B cell (primary cell): ENCODE measurements around the gene BNIP2. TPM values are rescaled to one million over a fixed set of nuclear protein-coding genes. Genes with fewer than 3 reads are reported as not detected.

ENCODE experiments used
- ATAC-seq: fragments of 200-7000 bp; cut with Tn5 transposase; one replicate; pipeline ENCODE4 v1.10.0; 2021; ENCODE audit warnings: low read depth, mild to moderate bottlenecking, moderate number of reproducible peaks, moderate library complexity
- CTCF ChIA-PET: fragments of 350-600 bp; sonication (Branson Sonifier 250); formaldehyde crosslinking; loops from one replicate; lab custom pipeline; 2021; ENCODE audit warnings: antibody characterized with exemption, inconsistent platforms; lab: Charles Lee
- POLR2A ChIA-PET: fragments of 350-600 bp; sonication (Branson Sonifier 250); formaldehyde crosslinking; loops from one replicate; lab custom pipeline; 2021; ENCODE audit warnings: antibody characterized with exemption; lab: Charles Lee
- DNase-seq: peaks from one replicate; pipeline ENCODE4 v3.0.0; 2013
- H2AFZ ChIP-seq: 2 replicates; pipeline ENCODE4 v1.6.1; 2012; ENCODE audit warnings: mild to moderate bottlenecking, low read depth, low read length; ENCODE audit not compliant: insufficient read depth, poor library complexity, severe bottlenecking
- H3K27ac ChIP-seq, 2 donors: 1 replicate in 1 of 2; 2 replicates in 1 of 2; pipeline ENCODE4 v1.5.1; 2012 to 2013; ENCODE audit warnings: low read length in 2 of 2, mild to moderate bottlenecking in 2 of 2, moderate library complexity in 1 of 2
- H3K27me3 ChIP-seq, 4 experiments: fragments of 200-600 bp in 1 of 4; sonication (generic) in 1 of 4; replicated peaks in 1 of 4; 1 replicate in 2 of 4; 2 replicates in 2 of 4; pipeline versions ENCODE4 v1.6.1 to v1.7.0; 2013 to 2016; ENCODE audit warnings: low read length in 3 of 4, mild to moderate bottlenecking in 2 of 4, mixed read lengths in 1 of 4, moderate library complexity in 1 of 4; ENCODE audit not compliant: insufficient read depth in 4 of 4, control insufficient read depth in 3 of 4; ENCODE audit errors: control extremely low read depth in 1 of 4
- H3K36me3 ChIP-seq, 2 experiments: replicated peaks in 1 of 2; 1 replicate in 1 of 2; 2 replicates in 1 of 2; pipeline versions ENCODE4 v1.6.1 to v1.7.1; 2013; ENCODE audit warnings: low read length in 1 of 2; ENCODE audit not compliant: insufficient read depth in 2 of 2, control insufficient read depth in 1 of 2; ENCODE audit errors: control extremely low read depth in 1 of 2, extremely low read depth in 1 of 2
- H3K4me1 ChIP-seq, 2 donors: fragments of 200-600 bp in 1 of 2; sonication (generic) in 1 of 2; 1 replicate in 1 of 2; 2 replicates in 1 of 2; pipeline versions ENCODE4 v1.5.1 to v1.6.1; 2013 to 2017; ENCODE audit warnings: low read length in 2 of 2; ENCODE audit not compliant: control insufficient read depth in 2 of 2, insufficient read depth in 2 of 2
- H3K4me2 ChIP-seq: replicated peaks from 2 replicates; pipeline ENCODE3; 2012; ENCODE audit warnings: mild to moderate bottlenecking, low read depth, low read length; ENCODE audit not compliant: poor library complexity, severe bottlenecking
- H3K4me3 ChIP-seq, 5 experiments: fragments of 200-600 bp in 1 of 5; sonication (generic) in 1 of 5; 1 replicate in 3 of 5; 2 replicates in 2 of 5; pipeline versions ENCODE4 v1.5.1 to v1.7.0; 2011 to 2016; ENCODE audit warnings: low read length in 4 of 5, mild to moderate bottlenecking in 4 of 5, low read depth in 2 of 5, control low read depth in 1 of 5, moderate library complexity in 1 of 5; ENCODE audit not compliant: insufficient read depth in 1 of 5; ENCODE audit errors: control extremely low read depth in 1 of 5, extremely low read depth in 1 of 5
- H3K79me2 ChIP-seq: fragments of 200-600 bp; sonication (generic); one replicate; pipeline ENCODE4 v1.6.0; 2016; ENCODE audit warnings: low read length; ENCODE audit not compliant: control insufficient read depth, insufficient read depth
- H3K9ac ChIP-seq: fragments of 200-600 bp; sonication (generic); 2 replicates; pipeline ENCODE4 v1.6.1; 2017; ENCODE audit warnings: mild to moderate bottlenecking, low read length, moderate library complexity
- H3K9me3 ChIP-seq, 3 donors: one replicate each; pipeline versions ENCODE4 v1.6.1 to v1.7.1; 2013; ENCODE audit warnings: low read length in 2 of 3; ENCODE audit not compliant: control insufficient read depth in 2 of 3, insufficient read depth in 1 of 3; ENCODE audit errors: control extremely low read depth in 1 of 3
- H4K20me1 ChIP-seq: 2 replicates; pipeline ENCODE4 v1.6.0; 2012; ENCODE audit warnings: mild to moderate bottlenecking, low read length; ENCODE audit not compliant: insufficient read depth, control insufficient read depth, poor library complexity, severe bottlenecking
- H3K27ac Mint-ChIP-seq: one replicate; pipeline ENCODE4 v1.8.0; 2021; ENCODE audit warnings: mixed read lengths
- H3K27me3 Mint-ChIP-seq: one replicate; pipeline ENCODE4 v1.8.0; 2021; ENCODE audit warnings: mixed read lengths
- H3K4me1 Mint-ChIP-seq: one replicate; pipeline ENCODE4 v1.8.0; 2021; ENCODE audit warnings: mixed read lengths
- H3K4me3 Mint-ChIP-seq: one replicate; pipeline ENCODE4 v1.8.0; 2021; ENCODE audit warnings: mixed read lengths
- H3K9me3 Mint-ChIP-seq: one replicate; pipeline ENCODE4 v1.8.0; 2022; ENCODE audit warnings: mixed read lengths; ENCODE audit not compliant: insufficient read depth
- EZH2 ChIP-seq: IDR thresholded peaks from 2 replicates; pipeline ENCODE4 v1.6.1; 2012; ENCODE audit warnings: borderline replicate concordance, low read depth, mild to moderate bottlenecking, moderate library complexity, low read length; ENCODE audit not compliant: insufficient read depth, poor library complexity, severe bottlenecking
- WGBS: methylation state at CpG from one replicate; pipeline ENCODE4 v1.1.5; 2013; ENCODE audit warnings: missing lambda C conversion rate; ENCODE audit not compliant: insufficient coverage; 5-methylcytosine and 5-hydroxymethylcytosine counted together
- intact Hi-C: fragments of 100-400 bp; cut with micrococcal nuclease; formaldehyde crosslinking; loops from one replicate; pipeline ENCODE4 v1.10.0; 2022
- polyA plus RNA-seq: library from polyadenylated mRNA; depleted of rRNA; stranded (reverse); fragments of >200 nt; gene quantifications from 2 replicates; pipeline ENCODE4 v1.2.3, GENCODE V29; 2012
- total RNA-seq, 2 donors: library from RNA; stranded (reverse); fragments of 120-200 nt in 1 of 2; gene quantifications; 1 replicate in 1 of 2; 2 replicates in 1 of 2; pipeline versions ENCODE4 v1.2.3 to v1.2.4, GENCODE V29; 2013 to 2022
- TF ChIP-seq, protein P1 (sequence below): fragments of 200-600 bp; IDR thresholded peaks from one replicate; pipeline ENCODE4 v1.8.0; 2022; ENCODE audit warnings: antibody characterized with exemption, mild to moderate bottlenecking

Gene BNIP2
- total and polyA plus RNA-seq, 2 donors (not counting 1 experiment from before 2014, with no cell fraction given) = 21.3 to 91.2 TPM

DNA sequence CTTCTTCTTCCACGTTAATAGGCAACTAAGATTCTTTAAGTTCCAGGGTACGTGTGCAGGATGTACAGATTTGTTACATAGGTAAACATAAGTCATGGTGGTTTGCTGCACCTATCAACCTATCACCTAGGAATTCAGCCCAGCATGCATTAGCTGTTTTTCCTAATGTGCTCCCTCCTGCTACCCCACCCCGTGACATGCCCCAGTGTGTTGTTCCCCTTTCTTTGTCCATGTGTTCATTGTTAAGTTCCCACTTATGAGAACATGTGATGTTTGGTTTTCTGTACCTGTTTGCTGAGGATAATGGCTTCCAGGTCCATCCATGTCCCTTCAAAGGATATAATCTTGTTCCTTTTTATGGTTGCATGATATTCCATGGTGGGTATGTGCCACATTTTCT is 52.9 kb downstream of the BNIP2 start:
- DNase-seq (no peak), ATAC-seq (no peak)
- ChIA-PET CTCF (interaction anchor here (0.6 to 1.9 kb wide), 2 partner anchors 24 to 44 kb away, joined by 3 to 4 read pairs; partner anchors contain the start of gene GCNT3), POLR2A (no interaction called here)
- no peaks in the 10 kb centered on the region for H3K79me2 ChIP-seq
- H3K9ac ChIP-seq = no peak overlapping the region
- H3K4me3 ChIP-seq = no peak overlapping the region
- no peak overlapping the region for H3K4me3 Mint-ChIP-seq
- whole genome bisulfite sequencing = 100% methylated on average over 1 of the region's 3 CpGs
- TF ChIP-seq, protein P1, sequence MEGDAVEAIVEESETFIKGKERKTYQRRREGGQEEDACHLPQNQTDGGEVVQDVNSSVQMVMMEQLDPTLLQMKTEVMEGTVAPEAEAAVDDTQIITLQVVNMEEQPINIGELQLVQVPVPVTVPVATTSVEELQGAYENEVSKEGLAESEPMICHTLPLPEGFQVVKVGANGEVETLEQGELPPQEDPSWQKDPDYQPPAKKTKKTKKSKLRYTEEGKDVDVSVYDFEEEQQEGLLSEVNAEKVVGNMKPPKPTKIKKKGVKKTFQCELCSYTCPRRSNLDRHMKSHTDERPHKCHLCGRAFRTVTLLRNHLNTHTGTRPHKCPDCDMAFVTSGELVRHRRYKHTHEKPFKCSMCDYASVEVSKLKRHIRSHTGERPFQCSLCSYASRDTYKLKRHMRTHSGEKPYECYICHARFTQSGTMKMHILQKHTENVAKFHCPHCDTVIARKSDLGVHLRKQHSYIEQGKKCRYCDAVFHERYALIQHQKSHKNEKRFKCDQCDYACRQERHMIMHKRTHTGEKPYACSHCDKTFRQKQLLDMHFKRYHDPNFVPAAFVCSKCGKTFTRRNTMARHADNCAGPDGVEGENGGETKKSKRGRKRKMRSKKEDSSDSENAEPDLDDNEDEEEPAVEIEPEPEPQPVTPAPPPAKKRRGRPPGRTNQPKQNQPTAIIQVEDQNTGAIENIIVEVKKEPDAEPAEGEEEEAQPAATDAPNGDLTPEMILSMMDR = no peak
- TF ChIP-seq EZH2 = no peak
- intact Hi-C loops = no loop called here
- no peak overlapping the region for H3K27ac ChIP-seq
- no peaks in the 10 kb centered on the region for H4K20me1 ChIP-seq
- H3K27me3 Mint-ChIP-seq = no peaks in the 10 kb centered on the region
- H3K27ac Mint-ChIP-seq = no peak overlapping the region
- no peak overlapping the region for H3K4me2 ChIP-seq
- H3K9me3 ChIP-seq = no peaks in the 10 kb centered on the region
- H3K4me1 ChIP-seq = no peaks in the 10 kb centered on the region
- no peaks in the 10 kb centered on the region for H3K9me3 Mint-ChIP-seq
- H3K36me3 ChIP-seq = peaks cover 13 to 20% of the 10 kb centered on the region in 2 experiments
- H3K4me1 Mint-ChIP-seq = no peaks in the 10 kb centered on the region
- no peak overlapping the region for H2AFZ ChIP-seq
- no peaks in the 10 kb centered on the region for H3K27me3 ChIP-seq

DNA sequence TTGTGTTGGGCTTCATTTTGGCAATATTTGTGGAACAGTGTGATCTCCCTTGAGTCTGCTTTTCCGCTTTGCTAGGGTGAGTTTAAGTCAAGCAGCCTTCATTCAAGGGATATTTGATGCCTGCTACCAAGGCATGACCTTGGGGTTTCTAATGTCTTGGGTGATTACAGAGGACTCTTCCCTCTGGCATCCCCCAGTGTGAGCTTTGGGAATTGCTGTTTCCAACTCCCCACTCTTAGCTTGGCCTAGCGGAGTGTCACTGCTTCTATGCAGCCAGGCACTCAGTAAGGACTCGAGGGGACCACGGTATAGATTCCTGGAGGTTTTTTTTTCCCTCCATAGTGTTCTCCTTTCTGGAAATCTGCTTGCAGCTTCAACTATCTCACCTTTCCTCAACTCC is 56.4 kb downstream of the BNIP2 start:
- Mint-ChIP-seq H3K9me3 (no peaks in the 10 kb centered on the region), H3K4me3 (no peak overlapping the region), H3K27me3 (no peaks in the 10 kb centered on the region), H3K27ac (no peak overlapping the region), H3K4me1 (peaks cover 1% of the 10 kb centered on the region)
- DNase-seq (no peak), ATAC-seq (no peak)
- WGBS = 86% methylated on average over 3 of the region's 4 CpGs
- no peaks in the 10 kb centered on the region for H3K79me2 ChIP-seq
- H3K27ac ChIP-seq = no peak overlapping the region
- H3K4me2 ChIP-seq = no peak overlapping the region
- no peaks in the 10 kb centered on the region for H3K9me3 ChIP-seq
- H4K20me1 ChIP-seq = no peaks in the 10 kb centered on the region
- no peaks in the 10 kb centered on the region for H3K4me1 ChIP-seq
- no peak overlapping the region for H2AFZ ChIP-seq
- peaks cover under 1 to 5% of the 10 kb centered on the region in 2 experiments for H3K36me3 ChIP-seq
- CTCF ChIA-PET = no interaction called here
- intact Hi-C loops = no loop called here
- no peak for TF ChIP-seq EZH2
- TF ChIP-seq, protein P1 = no peak
- POLR2A ChIA-PET = no interaction called here
- H3K4me3 ChIP-seq = no peak overlapping the region
- H3K9ac ChIP-seq = no peak overlapping the region
- no peaks in the 10 kb centered on the region for H3K27me3 ChIP-seq
